ENCODE measurements around the gene MARK4. TPM values are rescaled to one million over a fixed set of nuclear protein-coding genes. Genes with fewer than 3 reads are reported as not detected.
A peak's percentile ranks its signal among the peaks of the same experiment; 100 is the strongest.

MARK4 gene
- total RNA-seq = 16.7 TPM

DNA sequence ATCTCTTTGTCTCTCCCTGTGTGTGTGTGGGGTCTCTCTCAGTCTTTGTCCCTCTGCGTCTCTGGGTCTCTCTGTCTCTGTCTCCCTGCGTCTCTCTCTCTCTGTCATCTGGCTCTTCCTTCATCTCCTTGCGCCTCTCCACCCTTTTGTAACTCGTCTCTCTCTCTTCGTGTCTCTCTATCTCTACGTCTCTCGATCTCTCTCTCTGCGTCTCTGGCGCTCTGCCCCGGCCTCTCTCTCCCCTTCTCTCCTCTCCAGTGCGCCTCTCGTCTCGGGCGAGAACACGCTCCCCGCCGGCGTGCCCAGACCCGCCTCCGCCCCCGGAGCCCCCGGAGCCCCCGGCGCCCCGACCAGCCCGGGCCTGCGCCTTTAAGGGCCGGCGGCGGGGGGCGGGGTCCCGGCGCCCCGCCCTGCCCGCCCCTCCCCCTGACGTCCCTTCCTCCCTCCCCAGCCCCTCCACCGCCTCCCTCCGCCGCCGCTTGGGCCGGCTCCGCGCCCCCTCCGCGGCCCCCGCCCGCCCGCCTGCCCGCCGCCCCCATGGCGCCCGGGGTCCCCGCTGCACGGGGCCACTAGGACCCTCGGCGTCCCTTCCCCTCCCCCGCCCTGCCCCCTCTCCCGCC lies at the start of gene MARK4:
Gene MARK4, plus strand, starts transcription at position 440 of the 620 bp plus-strand sequence. CDS start 318 bp downstream, outside the sequence.
- H3K27me3 ChIP-seq = no peaks in the 10 kb centered on the region
- no peak for DNase-seq (ENCODE audit: extremely low spot score in 2 of 2)
- peaks cover 58% of the 10 kb centered on the region for H3K4me1 ChIP-seq
- intact Hi-C loops (cut with DNase I) = no loop called here
- peak within 1 kb of the TSS; percentile 82 for H3K27ac ChIP-seq
- TF ChIP-seq, protein P1, sequence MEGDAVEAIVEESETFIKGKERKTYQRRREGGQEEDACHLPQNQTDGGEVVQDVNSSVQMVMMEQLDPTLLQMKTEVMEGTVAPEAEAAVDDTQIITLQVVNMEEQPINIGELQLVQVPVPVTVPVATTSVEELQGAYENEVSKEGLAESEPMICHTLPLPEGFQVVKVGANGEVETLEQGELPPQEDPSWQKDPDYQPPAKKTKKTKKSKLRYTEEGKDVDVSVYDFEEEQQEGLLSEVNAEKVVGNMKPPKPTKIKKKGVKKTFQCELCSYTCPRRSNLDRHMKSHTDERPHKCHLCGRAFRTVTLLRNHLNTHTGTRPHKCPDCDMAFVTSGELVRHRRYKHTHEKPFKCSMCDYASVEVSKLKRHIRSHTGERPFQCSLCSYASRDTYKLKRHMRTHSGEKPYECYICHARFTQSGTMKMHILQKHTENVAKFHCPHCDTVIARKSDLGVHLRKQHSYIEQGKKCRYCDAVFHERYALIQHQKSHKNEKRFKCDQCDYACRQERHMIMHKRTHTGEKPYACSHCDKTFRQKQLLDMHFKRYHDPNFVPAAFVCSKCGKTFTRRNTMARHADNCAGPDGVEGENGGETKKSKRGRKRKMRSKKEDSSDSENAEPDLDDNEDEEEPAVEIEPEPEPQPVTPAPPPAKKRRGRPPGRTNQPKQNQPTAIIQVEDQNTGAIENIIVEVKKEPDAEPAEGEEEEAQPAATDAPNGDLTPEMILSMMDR (IDR thresholded peaks at IDR 0.05) = no peak
- TF ChIP-seq POLR2AphosphoS5 (IDR thresholded peaks at IDR 0.05; ENCODE audit: insufficient read depth in 1 of 2, low read depth in 1 of 2) (peak in 1 of 2 donors; percentile 34), POLR2A (IDR thresholded peaks at IDR 0.05) (no peak)
- no peaks in the 10 kb centered on the region for H3K9me3 ChIP-seq
- H3K36me3 ChIP-seq = no peaks in the 10 kb centered on the region
- peak within 1 kb of the TSS; percentile 87 to 97 for H3K4me3 ChIP-seq

DNA sequence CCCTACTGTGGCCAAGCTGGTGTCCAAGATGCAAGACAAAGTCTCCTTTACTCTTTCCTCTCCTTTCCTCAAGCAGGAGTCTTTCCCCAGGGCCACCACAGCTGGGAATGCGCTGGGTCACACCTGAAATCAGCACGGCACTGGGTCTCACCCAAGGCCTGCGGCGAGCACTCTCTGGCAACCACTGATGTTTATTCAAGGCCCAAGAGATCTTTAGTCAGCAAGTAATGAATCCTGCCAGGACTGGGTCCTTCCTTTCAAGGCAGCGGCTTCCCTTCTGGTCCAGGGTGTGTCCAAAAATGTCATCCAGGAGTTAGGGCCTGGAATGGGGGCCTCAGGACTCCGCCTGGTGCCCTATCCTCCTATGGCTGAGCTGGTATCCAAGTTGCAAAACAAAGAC lies 48.4 kb upstream of the MARK4 start:
- no peaks in the 10 kb centered on the region for H3K36me3 ChIP-seq
- no peaks in the 10 kb centered on the region for H3K27me3 ChIP-seq
- no peak overlapping the region for H3K27ac ChIP-seq
- no peaks in the 10 kb centered on the region for H3K9me3 ChIP-seq
- TF ChIP-seq, protein P1 (IDR thresholded peaks at IDR 0.05) = no peak
- no peak for TF ChIP-seq POLR2A (IDR thresholded peaks at IDR 0.05)
- TF ChIP-seq POLR2AphosphoS5 (IDR thresholded peaks at IDR 0.05; ENCODE audit: insufficient read depth in 1 of 2, low read depth in 1 of 2) = no peak
- no peak for DNase-seq (ENCODE audit: extremely low spot score in 2 of 2)
- H3K4me1 ChIP-seq = peaks cover 4% of the 10 kb centered on the region
- H3K4me3 ChIP-seq = no peak overlapping the region
- intact Hi-C loops (cut with DNase I) = no loop called here

DNA sequence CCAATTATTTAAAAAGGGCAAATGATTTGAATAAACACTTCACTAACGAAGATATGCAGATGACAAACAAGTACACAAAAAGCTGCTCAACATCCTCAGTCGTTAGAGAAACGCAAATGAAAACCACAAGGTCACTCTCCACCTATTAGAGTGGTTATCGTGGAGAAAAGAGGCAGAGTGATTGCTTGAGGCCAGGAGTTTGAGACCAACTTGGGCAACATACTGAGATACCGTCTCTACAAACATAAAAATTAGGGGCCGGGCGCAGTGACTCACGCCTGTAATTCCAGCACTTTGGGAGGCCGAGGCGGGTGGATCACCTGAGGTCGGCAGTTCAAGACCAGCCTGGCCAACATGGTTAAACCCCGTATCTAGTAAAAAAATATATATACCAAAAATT lies 45.3 kb upstream of the MARK4 start:
- H3K9me3 ChIP-seq = no peaks in the 10 kb centered on the region
- no peaks in the 10 kb centered on the region for H3K36me3 ChIP-seq
- H3K27ac ChIP-seq = no peak overlapping the region
- TF ChIP-seq, protein P1 (IDR thresholded peaks at IDR 0.05) = no peak
- TF ChIP-seq POLR2A (IDR thresholded peaks at IDR 0.05) = no peak
- no peak for TF ChIP-seq POLR2AphosphoS5 (IDR thresholded peaks at IDR 0.05; ENCODE audit: insufficient read depth in 1 of 2, low read depth in 1 of 2)
- H3K27me3 ChIP-seq = no peaks in the 10 kb centered on the region
- H3K4me3 ChIP-seq = no peak overlapping the region
- intact Hi-C loops (cut with DNase I) = no loop called here
- peaks cover 4% of the 10 kb centered on the region for H3K4me1 ChIP-seq
- DNase-seq (ENCODE audit: extremely low spot score in 2 of 2) = no peak

DNA sequence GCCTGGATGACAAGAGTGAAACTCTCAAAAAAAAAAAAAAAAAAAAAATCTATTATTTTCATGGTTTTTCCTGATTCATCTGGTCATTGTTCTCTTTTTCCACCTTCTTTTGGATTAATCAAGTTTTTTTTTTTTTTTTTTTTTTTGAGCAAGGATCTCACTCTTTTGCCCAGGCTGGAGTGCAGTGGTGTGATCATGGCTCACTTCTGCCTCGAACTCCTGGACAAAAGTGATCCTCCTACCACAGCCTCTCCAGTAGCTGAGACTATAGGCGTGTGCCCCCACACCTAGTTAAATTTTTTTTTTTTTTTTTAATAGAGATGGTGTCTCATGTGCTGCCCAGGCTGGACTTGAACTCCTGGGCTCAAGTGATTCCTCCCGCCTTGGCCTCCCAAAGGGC lies 44.7 kb upstream of the MARK4 start:
- no peaks in the 10 kb centered on the region for H3K36me3 ChIP-seq
- no peaks in the 10 kb centered on the region for H3K9me3 ChIP-seq
- DNase-seq (ENCODE audit: extremely low spot score in 2 of 2) = no peak
- H3K4me1 ChIP-seq = peaks cover 4% of the 10 kb centered on the region
- H3K27me3 ChIP-seq = no peaks in the 10 kb centered on the region
- TF ChIP-seq, protein P1 (IDR thresholded peaks at IDR 0.05) = no peak
- TF ChIP-seq POLR2AphosphoS5 (IDR thresholded peaks at IDR 0.05; ENCODE audit: insufficient read depth in 1 of 2, low read depth in 1 of 2) (no peak), POLR2A (IDR thresholded peaks at IDR 0.05) (no peak)
- intact Hi-C loops (cut with DNase I) = no loop called here
- no peak overlapping the region for H3K4me3 ChIP-seq
- no peak overlapping the region for H3K27ac ChIP-seq

DNA sequence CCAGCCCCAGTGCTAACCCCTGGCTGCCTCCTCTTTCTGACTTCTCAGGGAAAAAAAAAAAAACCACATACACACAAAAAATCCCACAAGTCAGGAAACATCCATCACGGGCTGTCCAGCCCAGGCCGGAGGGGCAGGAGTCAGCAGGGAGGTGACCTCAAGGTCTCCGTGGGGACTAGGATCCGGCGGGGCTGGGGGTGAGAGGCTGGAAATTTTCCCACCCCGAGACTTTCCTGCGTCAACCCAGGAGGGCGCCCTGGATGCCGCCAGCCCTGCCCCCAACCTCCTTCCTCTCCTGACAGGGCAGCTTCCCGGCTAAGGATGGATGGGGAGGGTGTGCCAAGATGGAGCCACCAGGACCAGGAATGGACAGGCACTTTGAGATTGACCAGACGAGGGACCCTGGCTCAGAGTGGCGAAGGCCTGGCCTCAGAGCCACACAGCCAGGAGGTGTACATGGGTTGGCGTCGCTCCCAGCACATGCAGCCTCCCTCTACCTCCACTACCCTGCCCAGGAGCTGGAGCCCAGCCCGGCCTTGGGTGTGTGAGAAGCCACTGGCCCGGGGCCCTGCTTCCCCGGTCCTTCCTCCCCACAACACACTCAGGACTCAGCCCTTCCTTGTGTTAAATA lies 39.2 kb upstream of the MARK4 start:
- Histone ChIP-seq H3K27ac (no peak overlapping the region), H3K36me3 (no peaks in the 10 kb centered on the region), H3K9me3 (no peaks in the 10 kb centered on the region), H3K4me3 (no peak overlapping the region), H3K27me3 (no peaks in the 10 kb centered on the region), H3K4me1 (peaks cover 21% of the 10 kb centered on the region)
- DNase-seq (ENCODE audit: extremely low spot score in 2 of 2) = no peak
- TF ChIP-seq, protein P1 (IDR thresholded peaks at IDR 0.05) = no peak
- TF ChIP-seq POLR2AphosphoS5 (IDR thresholded peaks at IDR 0.05; ENCODE audit: insufficient read depth in 1 of 2, low read depth in 1 of 2) = peak in 1 of 2 donors; percentile 46
- no peak for TF ChIP-seq POLR2A (IDR thresholded peaks at IDR 0.05)
- intact Hi-C loops (cut with DNase I) = no loop called here
